Measurements from ENCODE around the gene PPM1D. TPM values are rescaled to one million over a fixed set of nuclear protein-coding genes. Genes with fewer than 3 reads are reported as not detected.

PPM1D gene
- total and polyA plus RNA-seq, 2 of the 13 experiments (the other 11 are each of a cell fraction or from before 2014, with no cell fraction given) = 8.0 to 26.2 TPM

GRCh38 chr17:60579090-60579489, 20.9 kb upstream of the PPM1D start:
- intact Hi-C loops (cut with micrococcal nuclease; ENCODE audit: unreplicated experiment) = no loop called here
- CTCF ChIA-PET (ENCODE audit: low intra/inter-chr PET ratio, low total read pairs) = no interaction called here
- no peak overlapping the region for H3K4me2 ChIP-seq (ENCODE audit: low read depth, low read length)
- no peak overlapping the region for H3K9ac ChIP-seq (ENCODE audit: insufficient read depth, low read depth, low read length)
- H3K4me3 ChIP-seq (replicated peaks in 1 of 3; ENCODE audit: insufficient read depth in 1 of 3, low read depth in 2 of 3, low read length in 3 of 3) = no peak overlapping the region
- in situ Hi-C loops (cut with HindIII; ENCODE audit: extremely low pct_ligation_motif_present, low pct_unique_long_range_greater_than_20kb) = no loop called here
- no peaks in the 10 kb centered on the region for H3K36me3 ChIP-seq (replicated peaks in 1 of 2; ENCODE audit: control insufficient read depth in 1 of 2, insufficient read depth in 2 of 2, low read length in 2 of 2)
- H3K27me3 ChIP-seq (ENCODE audit: control insufficient read depth in 1 of 2, insufficient read depth in 2 of 2, low read length in 2 of 2) = no peaks in the 10 kb centered on the region
- ATAC-seq (no peak), DNase-seq (ENCODE audit: low spot score) (no peak), FAIRE-seq (no peak)
- no peak overlapping the region for H2AFZ ChIP-seq (ENCODE audit: low read length)
- H4K20me1 ChIP-seq (ENCODE audit: insufficient read depth, low read length) = no peaks in the 10 kb centered on the region
- H3K27ac ChIP-seq (ENCODE audit: extremely low read length, insufficient read depth, low read length) = no peak overlapping the region
- BruUV-seq (replicated peaks) = no TSS peak
- POLR2A ChIA-PET = no interaction called here
- WGBS (ENCODE audit: low lambda C conversion rate) = 61% methylated on average over 2 of the region's 2 CpGs
- TF ChIP-seq ZFAT (CRISPR knock-in tag; conservative IDR thresholded peaks at IDR 0.05) = no peak
- 0 out of 2 replicates have a peak, but pooled peaks have one; percentile 5 for TF ChIP-seq CEBPG (CRISPR knock-in tag; IDR thresholded peaks at IDR 0.05)
- TF ChIP-seq ZFP37 (CRISPR knock-in tag; IDR thresholded peaks at IDR 0.05; ENCODE audit: borderline replicate concordance) = no peak
- TF ChIP-seq ASH2L (IDR thresholded peaks at IDR 0.05; ENCODE audit: insufficient read length, low read depth, low read length) = no peak
- TF ChIP-seq SIX1 (CRISPR knock-in tag; IDR thresholded peaks at IDR 0.05; ENCODE audit: borderline replicate concordance) = no peak
- TF ChIP-seq MAFF (IDR thresholded peaks at IDR 0.05; ENCODE audit: low read depth, low read length) = no peak
- no peaks in the 10 kb centered on the region for H3K79me2 ChIP-seq (ENCODE audit: insufficient read depth, low read length)
- H3K4me1 ChIP-seq (ENCODE audit: insufficient read depth, low read length) = no peaks in the 10 kb centered on the region
- H3K9me3 ChIP-seq (ENCODE audit: low read length) = no peaks in the 10 kb centered on the region

DNA sequence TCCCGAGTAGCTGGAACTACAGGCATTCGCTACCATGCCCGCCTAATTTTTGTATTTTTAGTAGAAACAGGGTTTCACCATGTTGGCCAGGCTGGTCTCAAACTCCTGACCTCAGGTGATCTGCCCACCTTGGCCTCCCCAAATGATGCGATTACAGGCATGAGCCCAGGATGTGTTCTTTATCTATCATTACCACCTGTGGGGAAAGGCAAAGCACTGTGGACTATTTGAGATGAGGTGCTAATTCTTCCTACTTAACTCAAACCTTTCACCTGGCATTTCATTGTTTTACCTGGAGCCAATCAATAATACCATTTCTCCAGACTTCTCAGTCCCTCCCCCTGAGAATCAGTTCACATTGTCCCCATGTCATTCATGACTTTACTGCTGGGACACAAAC, 20.4 kb upstream of the PPM1D start:
- intact Hi-C loops (cut with micrococcal nuclease; ENCODE audit: unreplicated experiment) (no loop called here), in situ Hi-C loops (cut with HindIII; ENCODE audit: extremely low pct_ligation_motif_present, low pct_unique_long_range_greater_than_20kb) (no loop called here)
- no peaks in the 10 kb centered on the region for H3K9me3 ChIP-seq (ENCODE audit: low read length)
- CTCF ChIA-PET (ENCODE audit: low intra/inter-chr PET ratio, low total read pairs) = no interaction called here
- H3K27ac ChIP-seq (ENCODE audit: extremely low read length, insufficient read depth, low read length) = no peak overlapping the region
- no peak overlapping the region for H2AFZ ChIP-seq (ENCODE audit: low read length)
- H4K20me1 ChIP-seq (ENCODE audit: insufficient read depth, low read length) = no peaks in the 10 kb centered on the region
- no peaks in the 10 kb centered on the region for H3K27me3 ChIP-seq (ENCODE audit: control insufficient read depth in 1 of 2, insufficient read depth in 2 of 2, low read length in 2 of 2)
- H3K79me2 ChIP-seq (ENCODE audit: insufficient read depth, low read length) = no peaks in the 10 kb centered on the region
- H3K4me2 ChIP-seq (ENCODE audit: low read depth, low read length) = no peak overlapping the region
- 81% methylated on average over 4 of the region's 4 CpGs for WGBS (ENCODE audit: low lambda C conversion rate)
- H3K9ac ChIP-seq (ENCODE audit: insufficient read depth, low read depth, low read length) = no peak overlapping the region
- no peak overlapping the region for H3K4me3 ChIP-seq (replicated peaks in 1 of 3; ENCODE audit: insufficient read depth in 1 of 3, low read depth in 2 of 3, low read length in 3 of 3)
- BruUV-seq (replicated peaks) = no TSS peak
- no peaks in the 10 kb centered on the region for H3K4me1 ChIP-seq (ENCODE audit: insufficient read depth, low read length)
- POLR2A ChIA-PET = no interaction called here
- H3K36me3 ChIP-seq (replicated peaks in 1 of 2; ENCODE audit: control insufficient read depth in 1 of 2, insufficient read depth in 2 of 2, low read length in 2 of 2) = no peaks in the 10 kb centered on the region
- FAIRE-seq = no peak
- no peak for DNase-seq (ENCODE audit: low spot score)
- ATAC-seq = no peak
- TF ChIP-seq U2AF1 (optimal IDR thresholded peaks at IDR 0.05; ENCODE audit: low read depth, low read length) (no peak), ZNF556 (CRISPR knock-in tag; IDR thresholded peaks at IDR 0.05; ENCODE audit: borderline replicate concordance) (no peak), NCOA2 (CRISPR knock-in tag; IDR thresholded peaks at IDR 0.05) (no peak), TEAD3 (CRISPR knock-in tag; optimal IDR thresholded peaks at IDR 0.05; ENCODE audit: borderline replicate concordance) (no peak), ZNF768 (CRISPR knock-in tag; IDR thresholded peaks at IDR 0.05) (no peak), KDM2A (CRISPR knock-in tag; IDR thresholded peaks at IDR 0.05; ENCODE audit: borderline replicate concordance, low read depth) (no peak), FOSL2 (CRISPR knock-in tag; IDR thresholded peaks at IDR 0.05) (no peak), PHF8 (CRISPR knock-in tag; IDR thresholded peaks at IDR 0.05) (no peak), RFX3 (CRISPR knock-in tag; IDR thresholded peaks at IDR 0.05) (no peak)
- TF ChIP-seq, protein P1, sequence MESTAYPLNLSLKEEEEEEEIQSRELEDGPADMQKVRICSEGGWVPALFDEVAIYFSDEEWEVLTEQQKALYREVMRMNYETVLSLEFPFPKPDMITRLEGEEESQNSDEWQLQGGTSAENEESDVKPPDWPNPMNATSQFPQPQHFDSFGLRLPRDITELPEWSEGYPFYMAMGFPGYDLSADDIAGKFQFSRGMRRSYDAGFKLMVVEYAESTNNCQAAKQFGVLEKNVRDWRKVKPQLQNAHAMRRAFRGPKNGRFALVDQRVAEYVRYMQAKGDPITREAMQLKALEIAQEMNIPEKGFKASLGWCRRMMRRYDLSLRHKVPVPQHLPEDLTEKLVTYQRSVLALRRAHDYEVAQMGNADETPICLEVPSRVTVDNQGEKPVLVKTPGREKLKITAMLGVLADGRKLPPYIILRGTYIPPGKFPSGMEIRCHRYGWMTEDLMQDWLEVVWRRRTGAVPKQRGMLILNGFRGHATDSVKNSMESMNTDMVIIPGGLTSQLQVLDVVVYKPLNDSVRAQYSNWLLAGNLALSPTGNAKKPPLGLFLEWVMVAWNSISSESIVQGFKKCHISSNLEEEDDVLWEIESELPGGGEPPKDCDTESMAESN (CRISPR knock-in tag; conservative IDR thresholded peaks at IDR 0.05) = no peak
- TF ChIP-seq, protein P2, sequence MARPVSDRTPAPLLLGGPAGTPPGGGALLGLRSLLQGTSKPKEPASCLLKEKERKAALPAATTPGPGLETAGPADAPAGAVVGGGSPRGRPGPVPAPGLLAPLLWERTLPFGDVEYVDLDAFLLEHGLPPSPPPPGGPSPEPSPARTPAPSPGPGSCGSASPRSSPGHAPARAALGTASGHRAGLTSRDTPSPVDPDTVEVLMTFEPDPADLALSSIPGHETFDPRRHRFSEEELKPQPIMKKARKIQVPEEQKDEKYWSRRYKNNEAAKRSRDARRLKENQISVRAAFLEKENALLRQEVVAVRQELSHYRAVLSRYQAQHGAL (CRISPR knock-in tag; IDR thresholded peaks at IDR 0.05; ENCODE audit: not compliant biosample characterization) = no peak

Measured in HepG2 (cell line).